GM12878 (cell line): ENCODE data around the gene PHETA2. TPM values are rescaled to one million over a fixed set of nuclear protein-coding genes. Genes with fewer than 3 reads are reported as not detected.

ENCODE experiments used
- ATAC-seq: fragments of 200-7000 bp; cut with Tn5 transposase; 3 replicates; pipeline ENCODE4 v1.9.1; 2020; ENCODE audit warnings: mild to moderate bottlenecking, moderate library complexity
- BruUV-seq: library from RNA; stranded (reverse); fragments of 400-500 nt; replicated peaks from 2 replicates; lab custom pipeline; 2021; lab: Mats Ljungman, UMichigan
- CTCF ChIA-PET: fragments of 300-600 bp; sonication (Branson Sonifier 250); formaldehyde crosslinking; extraction: SDS; loops from one replicate; lab custom pipeline; 2021; ENCODE audit warnings: inconsistent platforms; lab: Yijun Ruan, JAX
- POLR2A ChIA-PET: fragments of 350-600 bp; formaldehyde crosslinking; extraction: SDS; loops from one replicate; lab custom pipeline; 2021; ENCODE audit warnings: inconsistent platforms; lab: Charles Lee
- RAD21 ChIA-PET: fragments of 300-600 bp; sonication (Branson Sonifier 250); formaldehyde crosslinking; loops from one replicate; lab custom pipeline; 2023; ENCODE audit warnings: antibody characterized with exemption; ENCODE audit not compliant: unreplicated experiment; lab: Charles Lee
- SMC1A ChIA-PET: fragments of 300-600 bp; sonication (Branson Sonifier 250); formaldehyde crosslinking; loops from one replicate; lab custom pipeline; 2023; ENCODE audit not compliant: unreplicated experiment, uncharacterized antibody; lab: Charles Lee
- DNase-seq: peaks from one replicate; pipeline ENCODE4 v3.0.0-alpha.2; 2011; ENCODE audit warnings: low read depth, low spot score
- FAIRE-seq: peaks from 3 replicates; lab custom pipeline; 2011; peaks lifted over from hg19 to GRCh38; lab: Jason Lieb, UNC
- H2AFZ ChIP-seq: 2 replicates; pipeline ENCODE4 v1.6.0; 2011; ENCODE audit warnings: low read depth, low read length, control low read depth; ENCODE audit not compliant: control insufficient read depth
- H3K27ac ChIP-seq: 2 replicates; pipeline ENCODE4 v1.5.1; 2011; ENCODE audit warnings: control low read depth; ENCODE audit not compliant: control insufficient read depth, insufficient read depth
- H3K27me3 ChIP-seq, 2 experiments: replicated peaks in 1 of 2; 2 replicates each; pipeline versions ENCODE4 v1.6.0 to v1.6.1; 2011; ENCODE audit warnings: low read length in 1 of 2; ENCODE audit not compliant: control insufficient read depth in 2 of 2, insufficient read depth in 2 of 2
- H3K36me3 ChIP-seq, 2 experiments: 2 replicates each; pipeline ENCODE4 v1.5.1; 2011; ENCODE audit warnings: low read length in 1 of 2; ENCODE audit not compliant: control insufficient read depth in 2 of 2, insufficient read depth in 2 of 2
- H3K4me1 ChIP-seq: 2 replicates; pipeline ENCODE4 v1.6.1; 2011; ENCODE audit warnings: mild to moderate bottlenecking, low read length, moderate library complexity, mixed read lengths; ENCODE audit not compliant: control insufficient read depth, insufficient read depth
- H3K4me2 ChIP-seq: 2 replicates; pipeline ENCODE4 v1.6.0; 2011; ENCODE audit warnings: control low read depth; ENCODE audit not compliant: control insufficient read depth, insufficient read depth
- H3K4me3 ChIP-seq: fragments of 200-600 bp; sonication (generic); 2 replicates; pipeline ENCODE4 v1.5.1; 2016
- H3K79me2 ChIP-seq: 2 replicates; pipeline ENCODE4 v1.6.0; 2011; ENCODE audit warnings: low read length; ENCODE audit not compliant: control insufficient read depth, insufficient read depth
- H3K9ac ChIP-seq: 2 replicates; pipeline ENCODE4 v1.8.0; 2011; ENCODE audit warnings: low read length, control low read depth, mixed read lengths; ENCODE audit not compliant: control insufficient read depth, insufficient read depth
- H3K9me3 ChIP-seq: replicated peaks from 3 replicates; pipeline ENCODE4 v1.5.1; 2011; ENCODE audit warnings: mild to moderate bottlenecking, low read length; ENCODE audit not compliant: control insufficient read depth, insufficient read depth
- H4K20me1 ChIP-seq: 2 replicates; pipeline ENCODE4 v1.6.0; 2011; ENCODE audit not compliant: control insufficient read depth, insufficient read depth
- CHD2 ChIP-seq: IDR thresholded peaks from 2 replicates; pipeline ENCODE4 v1.6.1; 2011; ENCODE audit warnings: low read depth, low read length, improper control_type of control experiment, borderline replicate concordance
- CREM ChIP-seq: IDR thresholded peaks from 2 replicates; pipeline ENCODE4 v1.6.1; 2014; ENCODE audit warnings: antibody characterized with exemption, low read depth
- HDGF ChIP-seq: fragments of 450-650 bp; IDR thresholded peaks from 2 replicates; pipeline ENCODE4 v1.6.1; 2016; ENCODE audit warnings: antibody characterized with exemption
- MXI1 ChIP-seq: fragments of 150-350 bp; IDR thresholded peaks from 2 replicates; pipeline ENCODE4 v1.6.1; 2011; ENCODE audit warnings: low read depth, mild to moderate bottlenecking, inconsistent platforms, low read length, improper control_type of control experiment
- NFXL1 ChIP-seq: fragments of 450-650 bp; IDR thresholded peaks from 2 replicates; pipeline ENCODE4 v1.6.1; 2017; ENCODE audit warnings: antibody characterized with exemption, mild to moderate bottlenecking, borderline replicate concordance
- NFYB ChIP-seq: IDR thresholded peaks from 2 replicates; pipeline ENCODE4 v1.6.1; 2011; ENCODE audit warnings: low read depth, mild to moderate bottlenecking, low read length, improper control_type of control experiment, moderate library complexity; ENCODE audit not compliant: insufficient read depth
- NR2F1 ChIP-seq: fragments of 450-650 bp; conservative IDR thresholded peaks from 2 replicates; pipeline ENCODE4 v1.6.1; 2017; ENCODE audit warnings: mild to moderate bottlenecking
- NRF1 ChIP-seq: conservative IDR thresholded peaks from 2 replicates; pipeline ENCODE4 v1.6.1; 2011; ENCODE audit warnings: mild to moderate bottlenecking, low read depth, low read length, improper control_type of control experiment
- RBBP5 ChIP-seq: fragments of 200-600 bp; sonication (generic); conservative IDR thresholded peaks from 2 replicates; pipeline ENCODE4 v1.6.1; 2016
- RCOR1 ChIP-seq: conservative IDR thresholded peaks from 2 replicates; pipeline ENCODE4 v1.6.1; 2012; ENCODE audit warnings: low read depth, low read length, improper control_type of control experiment
- RELA ChIP-seq: fragments of 450-650 bp; IDR thresholded peaks from 2 replicates; pipeline ENCODE4 v1.8.0; 2014; ENCODE audit warnings: borderline replicate concordance; ENCODE audit not compliant: partially characterized antibody
- SUPT20H ChIP-seq: IDR thresholded peaks from 2 replicates; pipeline ENCODE4 v1.6.1; 2011; ENCODE audit warnings: low read depth, mild to moderate bottlenecking, low read length, moderate library complexity, borderline replicate concordance; ENCODE audit not compliant: control insufficient read depth
- TBL1XR1 ChIP-seq: IDR thresholded peaks from 2 replicates; pipeline ENCODE4 v1.6.1; 2012; ENCODE audit warnings: low read depth, low read length, improper control_type of control experiment
- WGBS: methylation state at CpG from one replicate; pipeline ENCODE4 v1.1.6; 2016; ENCODE audit warnings: low lambda C conversion rate; ENCODE audit not compliant: insufficient replicate concordance, insufficient coverage; ENCODE audit errors: missing lambda C conversion rate; 5-methylcytosine and 5-hydroxymethylcytosine counted together
- in situ Hi-C: fragments of 300-500 bp; cut with MboI; formaldehyde crosslinking; loops from 9 replicates; pipeline ENCODE4 v1.14.3; 2018; ENCODE audit warnings: mixed read lengths
- intact Hi-C: fragments of 100-400 bp; cut with micrococcal nuclease; formaldehyde crosslinking; loops from one replicate; pipeline ENCODE4 v1.14.2; 2022; ENCODE audit not compliant: unreplicated experiment
- polyA plus RNA-seq, 11 experiments: library from polyadenylated mRNA; depleted of rRNA in 4 of 11; unstranded in 6 of 11; stranded (reverse) in 5 of 11; fragments of >200 nt; fragmentation: Nextera tagmentation in 4 of 11; fragmentation: Illumina TruSeq in 1 of 11; extraction: Ambion mirVana in 4 of 11; extraction: Trizol in 1 of 11; gene quantifications; 1 replicate in 1 of 11; 2 replicates in 10 of 11; pipeline versions ENCODE4 v1.2.1 to v1.2.3, GENCODE V29; 2011 to 2016; ENCODE audit warnings: inconsistent platforms in 2 of 11, missing spikeins in 2 of 11, low read depth in 1 of 11
- total RNA-seq, 4 experiments: library from RNA; depleted of rRNA in 3 of 4; stranded (reverse); fragments of >200 nt in 3 of 4; fragmentation: Illumina TruSeq in 1 of 4; extraction: Trizol in 1 of 4; gene quantifications; 2 replicates each; pipeline versions ENCODE4 v1.2.1 to v1.2.3, GENCODE V29; 2013 to 2021
- TF ChIP-seq, protein P1 (sequence below): fragments of 450-650 bp; IDR thresholded peaks from 2 replicates; pipeline ENCODE4 v1.6.1; 2016; ENCODE audit warnings: mild to moderate bottlenecking
- TF ChIP-seq, protein P2 (sequence below): fragments of 450-650 bp; IDR thresholded peaks from 2 replicates; pipeline ENCODE4 v1.6.1; 2017; ENCODE audit warnings: mild to moderate bottlenecking, moderate library complexity

The PHETA2 gene
- total and polyA plus RNA-seq, 10 of the 15 experiments (the other 5 are each of a cell fraction or from before 2014, with no cell fraction given) = 0.03 to 3.2 (median 1.7) TPM

GRCh38 chr22:42067671-42068251 lies 6.3 kb upstream of the PHETA2 start:
- intact Hi-C loops = no loop called here
- Histone ChIP-seq H3K36me3 (peaks cover 8 to 15% of the 10 kb centered on the region in 2 experiments), H4K20me1 (peaks cover 2% of the 10 kb centered on the region; the same call in 1 of the 2 replicates), H3K4me3 (no peak overlapping the region), H3K27ac (no peak overlapping the region), H3K4me2 (no peak overlapping the region), H3K79me2 (peaks cover 10% of the 10 kb centered on the region), H3K4me1 (peaks cover 13% of the 10 kb centered on the region), H2AFZ (no peak overlapping the region), H3K27me3 (no peaks in the 10 kb centered on the region), H3K9ac (no peak overlapping the region; the same call in 1 of the 2 replicates), H3K9me3 (no peaks in the 10 kb centered on the region)
- no peak for TF ChIP-seq NFXL1
- no peak for TF ChIP-seq HDGF
- TF ChIP-seq, protein P1, sequence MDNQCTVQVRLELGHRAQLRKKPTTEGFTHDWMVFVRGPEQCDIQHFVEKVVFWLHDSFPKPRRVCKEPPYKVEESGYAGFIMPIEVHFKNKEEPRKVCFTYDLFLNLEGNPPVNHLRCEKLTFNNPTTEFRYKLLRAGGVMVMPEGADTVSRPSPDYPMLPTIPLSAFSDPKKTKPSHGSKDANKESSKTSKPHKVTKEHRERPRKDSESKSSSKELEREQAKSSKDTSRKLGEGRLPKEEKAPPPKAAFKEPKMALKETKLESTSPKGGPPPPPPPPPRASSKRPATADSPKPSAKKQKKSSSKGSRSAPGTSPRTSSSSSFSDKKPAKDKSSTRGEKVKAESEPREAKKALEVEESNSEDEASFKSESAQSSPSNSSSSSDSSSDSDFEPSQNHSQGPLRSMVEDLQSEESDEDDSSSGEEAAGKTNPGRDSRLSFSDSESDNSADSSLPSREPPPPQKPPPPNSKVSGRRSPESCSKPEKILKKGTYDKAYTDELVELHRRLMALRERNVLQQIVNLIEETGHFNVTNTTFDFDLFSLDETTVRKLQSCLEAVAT = no peak
- TF ChIP-seq CHD2 = no peak
- no peak for TF ChIP-seq RELA
- TF ChIP-seq RBBP5 = no peak
- TF ChIP-seq NRF1 = no peak
- TF ChIP-seq SUPT20H = no peak
- TF ChIP-seq NR2F1 = no peak
- no peak for TF ChIP-seq RCOR1
- no peak for TF ChIP-seq MXI1
- no peak for TF ChIP-seq CREM
- TF ChIP-seq NFYB = no peak
- no peak for TF ChIP-seq TBL1XR1
- TF ChIP-seq, protein P2, sequence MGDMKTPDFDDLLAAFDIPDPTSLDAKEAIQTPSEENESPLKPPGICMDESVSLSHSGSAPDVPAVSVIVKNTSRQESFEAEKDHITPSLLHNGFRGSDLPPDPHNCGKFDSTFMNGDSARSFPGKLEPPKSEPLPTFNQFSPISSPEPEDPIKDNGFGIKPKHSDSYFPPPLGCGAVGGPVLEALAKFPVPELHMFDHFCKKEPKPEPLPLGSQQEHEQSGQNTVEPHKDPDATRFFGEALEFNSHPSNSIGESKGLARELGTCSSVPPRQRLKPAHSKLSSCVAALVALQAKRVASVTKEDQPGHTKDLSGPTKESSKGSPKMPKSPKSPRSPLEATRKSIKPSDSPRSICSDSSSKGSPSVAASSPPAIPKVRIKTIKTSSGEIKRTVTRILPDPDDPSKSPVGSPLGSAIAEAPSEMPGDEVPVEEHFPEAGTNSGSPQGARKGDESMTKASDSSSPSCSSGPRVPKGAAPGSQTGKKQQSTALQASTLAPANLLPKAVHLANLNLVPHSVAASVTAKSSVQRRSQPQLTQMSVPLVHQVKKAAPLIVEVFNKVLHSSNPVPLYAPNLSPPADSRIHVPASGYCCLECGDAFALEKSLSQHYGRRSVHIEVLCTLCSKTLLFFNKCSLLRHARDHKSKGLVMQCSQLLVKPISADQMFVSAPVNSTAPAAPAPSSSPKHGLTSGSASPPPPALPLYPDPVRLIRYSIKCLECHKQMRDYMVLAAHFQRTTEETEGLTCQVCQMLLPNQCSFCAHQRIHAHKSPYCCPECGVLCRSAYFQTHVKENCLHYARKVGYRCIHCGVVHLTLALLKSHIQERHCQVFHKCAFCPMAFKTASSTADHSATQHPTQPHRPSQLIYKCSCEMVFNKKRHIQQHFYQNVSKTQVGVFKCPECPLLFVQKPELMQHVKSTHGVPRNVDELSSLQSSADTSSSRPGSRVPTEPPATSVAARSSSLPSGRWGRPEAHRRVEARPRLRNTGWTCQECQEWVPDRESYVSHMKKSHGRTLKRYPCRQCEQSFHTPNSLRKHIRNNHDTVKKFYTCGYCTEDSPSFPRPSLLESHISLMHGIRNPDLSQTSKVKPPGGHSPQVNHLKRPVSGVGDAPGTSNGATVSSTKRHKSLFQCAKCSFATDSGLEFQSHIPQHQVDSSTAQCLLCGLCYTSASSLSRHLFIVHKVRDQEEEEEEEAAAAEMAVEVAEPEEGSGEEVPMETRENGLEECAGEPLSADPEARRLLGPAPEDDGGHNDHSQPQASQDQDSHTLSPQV = no peak
- BruUV-seq = no TSS peak
- ChIA-PET CTCF (no interaction called here), POLR2A (no interaction called here), RAD21 (no interaction called here), SMC1A (no interaction called here)
- in situ Hi-C loops = no loop called here
- WGBS = 85% methylated on average over 12 of the region's 14 CpGs
- ATAC-seq (no peak), FAIRE-seq (no peak), DNase-seq (no peak)
